Measurements from ENCODE around the gene TRIM72.

GRCh38 chr16:31217136-31217530 is 3.2 kb downstream of the TRIM72 start:
- TF ChIP-seq CTCF (IDR thresholded peaks at IDR 0.05; ENCODE audit: insufficient read depth, low read length, poor library complexity, severe bottlenecking), result no peak
- no peak for TF ChIP-seq EZH2phosphoT487 (conservative IDR thresholded peaks at IDR 0.05; ENCODE audit: low read length)

All from SU-DHL-6 (cell line).